GM21528 (cell line): Measurements from ENCODE around the gene ELAVL3.
"Not testable (repeated sequence)": the region's sequence is repeated elsewhere in the genome, so short reads cannot be mapped to it uniquely, and the experiment has no call there.

ENCODE experiments used
- ATAC-seq: cut with Tn5 transposase; IDR thresholded peaks from one replicate; pipeline ENCODE4 v1.9.1; 2021; ENCODE audit warnings: mild to moderate bottlenecking, moderate library complexity; ENCODE audit not compliant: unreplicated experiment, low FRiP score

Gene ELAVL3

GRCh38 chr19:11416346-11417052, 64.3 kb downstream of the ELAVL3 start:
- ATAC-seq, result no peak

GRCh38 chr19:11414544-11414943, 66.3 kb downstream of the ELAVL3 start:
- no peak for ATAC-seq

GRCh38 chr19:11410682-11411081, 70.2 kb downstream of the ELAVL3 start:
- no peak for ATAC-seq

- ATAC-seq, result no peak
These were observed 72.3 kb downstream of the ELAVL3 start for GRCh38 chr19:11408591-11408990.

- not testable (repeated sequence) for ATAC-seq
These were observed 74.1 kb downstream of the ELAVL3 start for GRCh38 chr19:11406703-11407236.

- ATAC-seq, result no peak
These were observed 74.8 kb downstream of the ELAVL3 start for GRCh38 chr19:11405846-11406643.

- no peak for ATAC-seq
These were observed 76.1 kb downstream of the ELAVL3 start for GRCh38 chr19:11404588-11405222.

GRCh38 chr19:11401808-11402543, 78.9 kb downstream of the ELAVL3 start:
- ATAC-seq, result no peak
